ENCODE measurements around the gene CYP4F8.
A peak's percentile ranks its signal among the peaks of the same experiment; 100 is the strongest.

Gene CYP4F8

GRCh38 chr19:15636026-15636425 lies 21.0 kb downstream of the CYP4F8 start:
- Histone ChIP-seq H3K27ac (no peak overlapping the region), H3K27me3 (peaks cover 0 to 23% of the 10 kb centered on the region in 2 donors), H3K9me3 (no peaks in the 10 kb centered on the region), H3K4me1 (no peaks in the 10 kb centered on the region), H3K36me3 (no peaks in the 10 kb centered on the region), H3K4me3 (no peak overlapping the region)
- no peak for TF ChIP-seq CTCF (IDR thresholded peaks at IDR 0.05)
- no peak for DNase-seq
- intact Hi-C loops (cut with DNase I; ENCODE audit: low total_unique reads) = no loop called here

DNA sequence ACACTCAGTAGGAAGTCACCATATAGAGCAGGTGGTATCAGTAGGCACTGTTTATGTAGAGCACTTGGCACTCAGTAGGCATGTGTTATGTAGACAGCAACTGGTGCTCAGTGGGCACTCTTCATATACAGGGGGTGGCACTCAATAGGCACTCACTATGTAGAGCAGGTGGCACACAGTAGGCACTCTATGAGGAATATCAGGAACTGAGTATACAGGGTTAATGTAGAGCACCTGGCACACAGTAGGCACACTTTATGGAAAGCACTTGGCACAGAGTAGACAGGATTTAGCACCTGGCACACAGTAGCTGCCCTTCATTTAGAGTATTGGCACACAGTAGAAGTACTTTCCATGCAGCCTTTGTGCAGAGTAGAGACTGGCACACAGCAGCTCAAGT lies 24.6 kb downstream of the CYP4F8 start:
- Histone ChIP-seq H3K4me3 (no peak overlapping the region), H3K27me3 (peaks cover 0 to 16% of the 10 kb centered on the region in 2 donors), H3K4me1 (no peaks in the 10 kb centered on the region), H3K36me3 (no peaks in the 10 kb centered on the region), H3K9me3 (no peaks in the 10 kb centered on the region), H3K27ac (no peak overlapping the region)
- no peak for TF ChIP-seq CTCF (IDR thresholded peaks at IDR 0.05)
- intact Hi-C loops (cut with DNase I; ENCODE audit: low total_unique reads) = no loop called here
- DNase-seq = no peak

DNA sequence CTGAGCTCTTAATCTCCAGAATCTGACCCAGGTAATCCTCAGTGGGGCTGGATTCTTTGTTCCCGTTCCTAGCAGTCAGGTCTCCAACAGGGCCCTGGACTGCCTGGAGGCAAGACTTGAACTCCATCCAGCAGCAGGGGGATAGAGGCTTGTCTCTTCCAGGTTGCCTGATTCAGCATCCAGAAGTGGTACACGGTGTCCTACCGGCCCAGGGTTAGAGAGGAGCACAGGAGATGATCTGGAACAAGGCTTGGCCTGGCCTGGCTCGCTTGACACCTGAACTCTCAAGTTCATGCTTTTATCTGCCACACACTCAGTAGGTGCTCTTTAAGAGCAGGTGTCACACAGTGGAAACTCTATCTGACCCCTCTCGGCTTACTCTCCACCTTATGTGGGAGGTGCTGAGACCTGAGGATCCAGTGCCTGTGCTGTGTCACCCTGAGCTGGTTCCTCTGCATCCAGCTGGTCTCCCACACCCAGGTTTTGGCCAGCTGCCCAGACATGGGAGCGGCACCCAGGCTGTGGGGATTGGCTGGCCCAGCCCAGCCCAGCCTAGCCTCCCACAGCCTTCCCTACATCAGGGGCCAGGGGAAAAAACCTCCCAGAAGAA lies 25.4 kb downstream of the CYP4F8 start, which contains the start of gene CYP4F3:
Gene CYP4F3, plus strand, starts transcription at position 604 of the 610 bp plus-strand sequence. CDS start 519 bp downstream, outside the sequence.
- peak in 1 of 2 donors; percentile 57 for DNase-seq
- intact Hi-C loops (cut with DNase I; ENCODE audit: low total_unique reads) = no loop called here
- H3K9me3 ChIP-seq = no peaks in the 10 kb centered on the region
- no peak within 1 kb of the TSS for H3K4me3 ChIP-seq
- H3K27ac ChIP-seq = no peak within 1 kb of the TSS
- TF ChIP-seq CTCF (IDR thresholded peaks at IDR 0.05) = no peak
- H3K36me3 ChIP-seq = no peaks in the 10 kb centered on the region
- peaks cover 0 to 11% of the 10 kb centered on the region in 2 donors for H3K27me3 ChIP-seq
- H3K4me1 ChIP-seq = no peaks in the 10 kb centered on the region

- Histone ChIP-seq H3K4me1 (no peaks in the 10 kb centered on the region), H3K9me3 (no peaks in the 10 kb centered on the region), H3K27ac (no peak overlapping the region), H3K4me3 (no peak overlapping the region), H3K27me3 (peaks cover 0 to 10% of the 10 kb centered on the region in 2 donors), H3K36me3 (no peaks in the 10 kb centered on the region)
- TF ChIP-seq CTCF (IDR thresholded peaks at IDR 0.05) = no peak
- DNase-seq = no peak
- intact Hi-C loops (cut with DNase I; ENCODE audit: low total_unique reads) = no loop called here
These were observed 26.0 kb downstream of the CYP4F8 start for GRCh38 chr19:15640904-15641597.

DNA sequence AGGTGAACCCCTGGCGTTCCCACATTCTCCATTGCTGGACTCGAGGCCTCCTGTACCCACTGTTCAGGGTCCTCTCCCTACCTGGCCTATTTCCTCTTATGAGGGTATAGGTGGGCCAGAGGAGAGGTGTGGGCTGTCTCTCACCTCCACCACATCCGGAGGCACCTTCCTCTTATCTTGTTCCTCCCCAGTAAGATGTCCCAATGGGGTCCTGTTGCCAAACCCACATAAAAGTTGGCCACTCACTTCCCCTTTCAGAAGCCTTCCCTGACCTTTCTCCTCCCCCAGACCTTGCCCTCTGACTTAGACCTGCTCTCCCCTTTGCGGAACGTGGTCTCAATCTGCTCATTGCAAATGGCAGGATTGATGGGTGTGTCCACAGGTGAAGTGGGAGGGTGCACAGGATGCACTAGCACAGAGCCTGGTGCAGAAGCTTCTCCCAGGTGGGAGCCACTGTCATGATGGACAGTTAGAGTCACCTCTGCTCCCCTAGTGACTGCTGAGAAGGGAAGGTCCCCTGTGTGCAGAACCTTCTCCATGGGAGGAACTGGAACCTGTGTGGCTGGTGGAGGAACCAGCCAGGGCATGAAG lies 27.0 kb downstream of the CYP4F8 start:
- no peak for TF ChIP-seq CTCF (IDR thresholded peaks at IDR 0.05)
- Histone ChIP-seq H3K4me3 (no peak overlapping the region), H3K9me3 (no peaks in the 10 kb centered on the region), H3K27me3 (peaks cover 0 to 12% of the 10 kb centered on the region in 2 donors), H3K36me3 (no peaks in the 10 kb centered on the region), H3K27ac (no peak overlapping the region), H3K4me1 (no peaks in the 10 kb centered on the region)
- intact Hi-C loops (cut with DNase I; ENCODE audit: low total_unique reads) = no loop called here
- DNase-seq = no peak

All from tibial artery (tissue), 4 donors.